Erythroblast (primary cell): ENCODE results near the gene IRGC.

Experiments
- DNase-seq, 2 experiments: peaks; one replicate each; lab custom pipeline; 2025; lab: John Stamatoyannopoulos, UW
- GATA1 ChIP-seq: IDR thresholded peaks from 2 replicates; pipeline ENCODE4 v1.6.1; 2011; ENCODE audit warnings: low read depth, mild to moderate bottlenecking, control low read depth, low read length, moderate library complexity
- POLR2A ChIP-seq: IDR thresholded peaks from 2 replicates; pipeline ENCODE4 v1.6.1; 2011; ENCODE audit warnings: mild to moderate bottlenecking, low read length

The IRGC gene

GRCh38 chr19:43724896-43725295, 9.0 kb downstream of the IRGC start:
- DNase-seq = no peak
- no peak for TF ChIP-seq GATA1
- TF ChIP-seq POLR2A = no peak

GRCh38 chr19:43725468-43725867, 9.6 kb downstream of the IRGC start:
- no peak for DNase-seq
- TF ChIP-seq GATA1 (no peak), POLR2A (no peak)

GRCh38 chr19:43726736-43727592, 11.1 kb downstream of the IRGC start:
- DNase-seq = no peak
- TF ChIP-seq POLR2A (no peak), GATA1 (no peak)

- no peak for DNase-seq
These were observed 11.6 kb downstream of the IRGC start for GRCh38 chr19:43727593-43727853.

GRCh38 chr19:43729919-43730318, 14.0 kb downstream of the IRGC start:
- TF ChIP-seq POLR2A = no peak

More at GRCh38 chr19:43727593-43727853, 11.6 kb downstream of the IRGC start:
- TF ChIP-seq POLR2A (no peak), GATA1 (no peak)

GRCh38 chr19:43731346-43731745, 15.5 kb downstream of the IRGC start:
- TF ChIP-seq POLR2A = no peak
- no peak for TF ChIP-seq GATA1
- no peak for DNase-seq

More at GRCh38 chr19:43729919-43730318, 14.0 kb downstream of the IRGC start:
- DNase-seq = no peak

- no peak for DNase-seq
- TF ChIP-seq POLR2A = no peak
These were observed 16.0 kb downstream of the IRGC start for GRCh38 chr19:43731846-43732245.

- no peak for TF ChIP-seq GATA1
- TF ChIP-seq POLR2A = no peak
- no peak for DNase-seq
These were observed 19.1 kb downstream of the IRGC start for GRCh38 chr19:43735013-43735412.

- DNase-seq = no peak
- TF ChIP-seq POLR2A = no peak
- no peak for TF ChIP-seq GATA1
These were observed 20.1 kb downstream of the IRGC start for GRCh38 chr19:43735957-43736356.

- TF ChIP-seq GATA1 (no peak), POLR2A (no peak)
- DNase-seq = peak; percentile 17 to 19
These were observed 22.9 kb downstream of the IRGC start for GRCh38 chr19:43738780-43739211.

- DNase-seq = no peak
- TF ChIP-seq GATA1 = no peak
- TF ChIP-seq POLR2A = no peak
These were observed 23.8 kb downstream of the IRGC start for GRCh38 chr19:43739439-43740235.

GRCh38 chr19:43741075-43741825, 25.4 kb downstream of the IRGC start:
- DNase-seq = peak in 1 of 2 experiments; percentile 24
- TF ChIP-seq POLR2A (no peak), GATA1 (no peak)

GRCh38 chr19:43743059-43743458, 27.2 kb downstream of the IRGC start:
- TF ChIP-seq GATA1 = no peak
- no peak for TF ChIP-seq POLR2A
- peak in 1 of 2 experiments; percentile 27 for DNase-seq

GRCh38 chr19:43747557-43748204, 31.8 kb downstream of the IRGC start:
- DNase-seq = no peak
- TF ChIP-seq GATA1 = no peak
- no peak for TF ChIP-seq POLR2A
